IPS DF 4.7 (cell line): ENCODE results near the gene PDE11A.
"Not testable (repeated sequence)": the region's sequence is repeated elsewhere in the genome, so short reads cannot be mapped to it uniquely, and the experiment has no call there.

Source experiments
- DNase-seq: peaks from one replicate; pipeline ENCODE4 v3.0.0-alpha.2; 2013; ENCODE audit warnings: low spot score; ENCODE audit errors: extremely low read depth

The PDE11A gene

DNA sequence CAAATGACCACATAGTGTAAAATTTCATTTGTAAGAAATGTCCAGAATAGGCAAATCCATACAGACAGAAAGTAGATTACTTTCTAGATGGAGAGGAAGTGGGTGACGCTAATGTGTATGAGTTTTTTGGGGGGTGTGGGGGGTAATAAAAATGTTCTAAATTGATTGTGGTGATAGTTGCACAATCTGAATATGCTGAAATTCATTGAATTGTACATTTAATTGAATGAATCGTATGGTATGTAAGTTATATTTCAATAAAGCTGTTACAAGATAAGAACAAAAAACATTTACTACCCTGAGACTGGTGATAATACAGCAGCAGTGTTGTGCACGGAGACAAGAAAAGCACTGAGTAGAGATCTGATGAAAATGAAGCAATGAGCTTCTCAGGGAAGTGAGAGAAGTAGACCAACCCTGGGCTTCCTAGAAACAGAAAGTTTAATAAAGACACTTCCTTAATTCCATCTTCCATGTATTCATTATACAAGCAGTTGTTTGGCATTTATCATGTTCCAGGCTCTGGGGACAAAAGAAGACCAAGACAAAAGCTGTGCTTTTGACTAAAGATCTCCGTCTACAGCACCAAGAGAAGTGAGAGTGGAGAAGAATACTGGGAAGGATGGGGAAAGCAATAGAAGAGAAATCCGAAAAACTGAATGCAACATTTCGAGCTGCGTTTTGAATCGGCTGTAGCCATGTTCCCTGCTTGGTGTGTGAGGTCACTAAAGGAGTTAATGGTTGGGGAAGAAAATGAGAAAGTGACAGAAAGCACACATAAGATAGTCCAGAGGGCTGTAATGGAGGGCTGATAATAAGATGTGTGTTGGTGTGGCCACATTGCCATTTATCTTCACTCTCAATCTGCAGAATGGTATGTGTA lies 1.8 kb upstream of the PDE11A start:
- DNase-seq = no peak

- DNase-seq = no peak
Measured at GRCh38 chr2:178072000-178072382, 586 bp downstream of the PDE11A start.

- DNase-seq = no peak
Measured at GRCh38 chr2:178070824-178071223, 1.8 kb downstream of the PDE11A start.

DNA sequence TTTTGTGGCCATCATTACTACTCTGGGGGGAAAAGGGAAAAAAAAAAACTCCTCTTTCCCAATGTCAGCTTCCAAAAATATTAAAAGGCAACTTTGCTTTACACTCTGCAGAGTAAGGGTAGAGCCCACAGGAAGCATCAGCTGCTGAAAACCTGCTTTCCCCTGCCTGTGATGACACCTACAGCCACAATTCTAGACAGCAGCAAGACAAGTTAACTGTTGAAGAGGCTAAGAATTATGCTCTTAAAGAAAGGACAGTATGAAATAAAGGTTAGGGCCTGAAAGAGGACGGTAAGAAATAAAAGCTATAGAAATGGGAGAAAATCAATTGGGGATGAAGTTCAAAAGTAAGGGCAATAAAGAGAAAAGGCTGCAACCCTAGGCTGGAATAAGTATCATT lies 3.0 kb downstream of the PDE11A start:
- DNase-seq = no peak

DNA sequence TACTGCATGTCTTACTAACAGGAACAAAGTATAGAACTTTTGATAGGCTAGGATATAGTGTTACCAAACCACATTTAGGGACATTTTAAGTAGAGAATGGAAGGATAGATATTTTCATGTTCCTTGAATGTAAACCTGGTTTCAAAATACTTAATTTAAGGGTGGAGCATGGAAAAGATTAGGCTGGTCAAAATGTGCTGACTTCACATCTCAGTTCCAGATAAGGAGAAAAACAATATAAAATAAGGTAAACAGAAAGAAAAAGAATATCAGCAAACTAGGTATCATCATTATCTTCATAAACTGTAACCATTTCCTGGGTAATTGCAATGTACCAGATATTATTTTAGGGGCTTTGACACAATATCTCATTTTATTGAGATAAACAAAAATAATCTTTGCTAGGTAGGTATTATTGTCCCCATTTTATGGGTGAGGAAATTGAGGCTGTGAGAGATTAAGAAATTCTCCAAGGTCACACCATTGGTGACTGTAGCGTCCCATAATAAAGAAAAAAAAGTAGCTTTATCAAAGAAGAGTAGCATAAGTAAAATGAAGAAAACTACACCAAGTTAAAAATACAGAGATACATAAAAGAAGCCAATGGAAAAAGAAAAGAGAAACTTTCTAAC lies 3.6 kb downstream of the PDE11A start:
- DNase-seq = no peak

- DNase-seq = no peak
Measured at GRCh38 chr2:178066890-178067669, 5.5 kb downstream of the PDE11A start.

GRCh38 chr2:178066324-178066723 lies 6.3 kb downstream of the PDE11A start:
- DNase-seq = no peak

- no peak for DNase-seq
Measured at GRCh38 chr2:178059681-178060080, 12.9 kb downstream of the PDE11A start.

- no peak for DNase-seq
Measured at GRCh38 chr2:178059111-178059510, 13.5 kb downstream of the PDE11A start.

DNA sequence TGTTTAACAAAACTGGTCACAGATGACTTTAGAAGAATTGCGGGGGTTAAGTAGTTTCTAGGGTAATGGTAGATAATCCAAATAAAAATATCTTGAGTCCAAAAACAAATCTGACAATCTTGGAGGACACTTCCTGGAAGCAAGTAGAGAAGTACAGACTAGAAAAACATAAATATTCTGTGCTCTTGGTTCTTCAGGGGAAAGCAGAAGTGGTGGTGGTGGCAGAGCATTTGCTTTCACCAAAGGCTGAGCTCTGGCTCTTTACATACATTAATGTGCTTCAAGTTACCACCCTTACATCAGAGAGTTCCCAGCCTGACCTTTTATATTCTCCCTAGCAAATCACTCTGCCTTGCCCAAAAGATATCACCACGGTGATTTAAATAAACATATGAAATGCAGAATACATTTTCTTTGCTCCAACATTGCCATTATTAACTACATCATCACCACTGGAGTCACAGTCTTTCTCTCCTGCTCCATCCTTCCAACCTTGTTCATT lies 15.3 kb downstream of the PDE11A start:
- no peak for DNase-seq

DNA sequence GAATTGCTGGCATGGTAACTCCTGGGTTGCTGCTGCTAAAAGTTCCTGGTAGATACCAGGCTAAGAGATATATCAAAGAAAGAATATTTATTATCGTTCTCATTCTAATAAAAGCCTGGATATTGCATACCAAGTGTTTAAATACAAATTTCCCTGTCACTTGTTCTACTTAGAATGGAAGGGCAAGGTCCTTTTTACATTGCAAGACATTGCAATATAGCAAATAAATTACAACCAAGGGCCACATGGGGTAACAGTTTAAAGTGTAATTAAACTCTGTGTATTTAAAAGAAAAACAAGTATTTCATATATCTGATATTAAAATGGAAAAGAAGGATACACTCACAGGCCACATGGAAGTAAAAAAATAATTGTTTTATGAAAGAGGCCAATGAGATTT lies 16.2 kb downstream of the PDE11A start:
- no peak for DNase-seq

DNA sequence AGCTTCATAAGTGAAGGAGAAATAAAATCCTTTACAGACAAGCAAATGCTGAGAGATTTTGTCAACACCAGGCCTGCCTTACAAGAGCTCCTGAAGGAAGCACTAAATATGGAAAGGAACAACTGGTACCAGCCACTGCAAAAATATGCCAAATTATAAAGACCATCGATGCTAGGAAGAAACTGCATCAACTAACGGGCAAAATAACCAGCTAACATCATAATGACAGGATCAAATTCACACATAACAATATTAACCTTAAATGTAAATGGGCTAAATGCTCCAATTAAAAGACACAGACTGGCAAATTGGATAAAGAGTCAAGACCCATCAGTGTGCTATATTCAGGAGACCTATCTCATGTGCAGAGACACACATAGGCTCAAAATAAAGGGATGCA lies 21.3 kb downstream of the PDE11A start:
- not testable (repeated sequence) for DNase-seq

DNA sequence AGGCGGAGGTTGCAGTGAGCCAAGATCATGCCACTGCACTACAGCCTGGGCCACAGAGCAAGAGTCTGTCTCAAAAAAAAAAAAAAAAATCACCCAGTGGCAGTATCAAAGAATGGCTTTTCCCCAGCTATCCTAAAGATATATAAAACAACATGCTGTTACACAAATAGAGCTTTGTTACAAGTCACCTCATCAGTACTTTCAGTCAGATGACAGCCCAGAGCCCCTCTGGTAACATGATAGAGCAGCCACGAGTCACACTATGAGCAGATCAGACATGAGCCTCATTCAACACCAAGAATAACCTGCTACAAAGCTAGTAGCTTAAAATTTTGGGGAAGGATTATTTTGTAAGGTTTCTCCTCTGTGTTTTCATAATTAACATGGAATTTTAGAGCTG lies 25.2 kb downstream of the PDE11A start:
- no peak for DNase-seq

DNA sequence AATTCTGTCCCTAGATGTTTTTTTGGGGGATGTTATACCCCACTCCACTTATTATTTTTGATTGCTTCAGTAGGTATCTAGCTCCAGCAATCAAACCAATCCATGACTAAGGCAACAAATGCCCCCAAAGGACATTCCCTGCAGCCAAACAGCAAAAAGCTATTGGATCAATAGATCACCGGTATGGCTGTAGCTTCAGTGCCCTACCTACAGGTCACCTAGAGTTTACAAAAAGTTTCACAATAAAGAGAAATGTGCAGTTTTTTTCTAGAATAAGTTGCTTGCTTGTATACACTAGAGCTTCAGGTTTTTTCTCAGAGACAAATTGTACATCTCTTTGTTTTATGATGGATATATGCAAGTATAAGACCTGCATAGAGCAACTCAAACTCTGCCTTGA lies 27.7 kb downstream of the PDE11A start:
- DNase-seq = no peak

GRCh38 chr2:178043266-178043665 lies 29.3 kb downstream of the PDE11A start:
- no peak for DNase-seq

GRCh38 chr2:178033583-178033982 lies 39.0 kb downstream of the PDE11A start:
- DNase-seq = not testable (repeated sequence)

DNA sequence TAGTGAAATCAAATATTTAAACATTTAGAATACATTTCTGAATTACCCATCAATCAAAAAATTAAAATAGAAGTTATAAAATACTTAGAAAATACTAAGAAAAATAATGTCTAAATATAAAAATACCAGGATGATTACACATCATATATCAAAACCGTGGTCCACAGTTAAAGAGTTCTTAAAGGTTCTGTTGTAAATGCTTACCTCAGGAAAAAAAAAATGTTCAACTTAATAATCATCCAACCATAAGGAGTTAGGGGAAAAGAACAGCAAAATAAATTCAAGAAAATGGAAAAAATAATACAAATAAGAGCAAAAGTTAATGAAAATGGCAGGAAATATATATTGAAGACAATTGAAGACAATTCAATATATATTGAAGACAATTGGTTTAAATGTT lies 43.2 kb downstream of the PDE11A start:
- no peak for DNase-seq

DNA sequence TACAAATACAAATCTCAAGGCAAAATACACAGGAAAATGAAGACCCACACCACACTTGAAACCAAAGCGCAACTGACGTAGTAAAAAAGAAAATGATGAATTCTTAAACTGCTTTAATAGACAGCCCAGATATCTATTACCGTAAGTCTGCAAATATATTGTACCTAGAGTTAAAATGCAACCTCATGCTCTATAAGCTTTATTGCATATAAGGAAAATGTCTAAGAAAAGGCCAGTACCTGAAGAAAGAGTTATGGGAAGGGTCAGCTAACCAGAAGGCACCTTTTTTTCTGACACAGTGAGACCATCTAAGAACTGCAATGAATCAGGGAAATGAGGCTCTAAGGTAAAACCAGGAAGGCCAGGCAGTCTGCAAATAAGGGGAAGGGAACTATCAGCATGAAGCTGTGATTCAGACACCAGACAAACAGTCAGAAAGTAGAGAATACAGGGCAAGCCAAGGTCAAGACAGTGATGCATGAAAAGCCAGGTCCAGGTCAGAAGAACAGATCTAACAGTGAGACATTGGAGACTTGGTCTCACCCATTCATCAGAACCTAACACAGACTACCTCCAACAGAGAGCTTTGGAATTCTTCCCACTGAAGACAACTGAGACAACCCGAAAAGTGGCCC lies 46.9 kb downstream of the PDE11A start:
- DNase-seq = no peak

DNA sequence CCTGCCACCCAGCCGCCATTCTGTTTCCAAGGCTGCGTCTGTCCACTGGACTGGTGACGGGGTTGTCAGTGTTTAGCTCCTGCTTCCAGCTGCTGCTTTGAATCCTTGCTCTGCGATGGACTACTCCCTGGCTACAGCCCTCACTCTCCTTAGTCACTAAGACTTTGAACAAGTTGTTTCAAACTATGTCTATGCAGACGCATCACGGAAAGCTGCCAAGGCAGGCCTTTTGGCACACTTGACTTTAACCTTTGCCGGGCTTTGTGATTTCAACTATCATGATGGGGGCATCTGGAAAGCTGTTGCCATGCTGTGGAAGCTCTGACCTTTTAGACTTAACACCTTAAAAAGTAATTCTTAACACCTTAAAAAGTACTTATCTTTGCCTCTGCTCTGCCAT lies 54.4 kb downstream of the PDE11A start:
- DNase-seq = no peak

- DNase-seq = no peak
Measured at GRCh38 chr2:178016612-178017011, 56.0 kb downstream of the PDE11A start.

- no peak for DNase-seq
Measured at GRCh38 chr2:178012639-178013038, 59.9 kb downstream of the PDE11A start.

GRCh38 chr2:178009813-178010212 lies 62.8 kb downstream of the PDE11A start:
- no peak for DNase-seq
